HUES48 (cell line): ENCODE measurements around the gene DPM2.

Experiments used
- H3K27ac ChIP-seq: one replicate; pipeline ENCODE4 v1.7.0; 2013; ENCODE audit warnings: low read depth, low read length, inconsistent platforms
- H3K27me3 ChIP-seq: 2 replicates; pipeline ENCODE4 v1.6.1; 2013; ENCODE audit warnings: mild to moderate bottlenecking, low read length; ENCODE audit not compliant: control insufficient read depth, insufficient read depth
- H3K36me3 ChIP-seq: 2 replicates; pipeline ENCODE4 v1.6.1; 2013; ENCODE audit warnings: low read length; ENCODE audit not compliant: control insufficient read depth, insufficient read depth
- H3K4me1 ChIP-seq: 2 replicates; pipeline ENCODE4 v1.6.1; 2013; ENCODE audit warnings: mild to moderate bottlenecking, low read length; ENCODE audit not compliant: control insufficient read depth, insufficient read depth
- H3K4me3 ChIP-seq: 2 replicates; pipeline ENCODE4 v1.5.1; 2013; ENCODE audit warnings: mild to moderate bottlenecking, low read depth, low read length
- H3K9ac ChIP-seq: 2 replicates; pipeline ENCODE4 v1.6.1; 2013; ENCODE audit warnings: mild to moderate bottlenecking, low read depth, low read length, moderate library complexity
- H3K9me3 ChIP-seq: 2 replicates; pipeline ENCODE4 v1.6.1; 2013; ENCODE audit warnings: low read length; ENCODE audit not compliant: control insufficient read depth, insufficient read depth

DPM2 gene

DNA sequence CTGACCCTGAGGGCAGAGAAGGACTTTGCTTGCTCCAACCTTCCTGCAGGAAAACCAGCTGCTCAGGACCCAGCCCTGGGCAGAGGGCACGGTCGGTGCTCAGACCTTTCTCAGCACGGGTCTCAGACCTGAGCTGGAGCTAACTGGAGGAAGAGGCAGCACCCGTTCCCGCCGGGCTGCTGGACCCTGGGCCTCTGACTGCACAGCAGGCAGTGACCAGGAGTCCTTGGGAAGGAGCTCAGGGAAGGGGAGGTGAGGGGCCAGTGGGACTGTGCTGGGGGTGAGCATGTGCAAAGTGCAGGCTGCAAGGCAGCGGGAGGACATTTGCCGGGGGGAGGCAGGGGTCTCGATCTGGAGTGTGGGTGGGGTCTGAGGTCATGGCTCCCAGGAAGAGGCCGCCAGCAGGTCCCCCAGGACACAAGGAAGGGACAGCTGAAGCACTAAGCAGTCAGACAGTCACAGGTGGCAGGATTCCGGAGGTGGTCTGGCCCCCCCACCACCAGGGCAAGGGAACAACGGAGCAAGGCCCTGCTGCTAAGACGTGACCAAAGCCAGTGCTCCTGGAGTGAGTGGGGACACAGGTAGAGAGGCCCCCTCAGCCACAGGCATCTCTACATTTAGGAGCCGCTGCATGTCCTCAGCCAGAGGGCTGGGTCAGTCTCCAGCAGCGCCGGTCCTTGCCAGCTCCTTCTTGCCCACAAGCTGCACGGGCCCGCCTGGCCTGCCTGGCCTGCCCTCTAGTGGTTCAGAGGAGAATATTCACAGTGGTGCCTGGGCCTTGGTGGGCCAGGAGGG is 4.8 kb upstream of the DPM2 start:
- Histone ChIP-seq H3K4me3 (no peak overlapping the region), H3K36me3 (peaks cover 50% of the 10 kb centered on the region), H3K9ac (no peak overlapping the region), H3K4me1 (peaks cover 14% of the 10 kb centered on the region), H3K27me3 (no peaks in the 10 kb centered on the region), H3K9me3 (no peaks in the 10 kb centered on the region), H3K27ac (no peak overlapping the region)

DNA sequence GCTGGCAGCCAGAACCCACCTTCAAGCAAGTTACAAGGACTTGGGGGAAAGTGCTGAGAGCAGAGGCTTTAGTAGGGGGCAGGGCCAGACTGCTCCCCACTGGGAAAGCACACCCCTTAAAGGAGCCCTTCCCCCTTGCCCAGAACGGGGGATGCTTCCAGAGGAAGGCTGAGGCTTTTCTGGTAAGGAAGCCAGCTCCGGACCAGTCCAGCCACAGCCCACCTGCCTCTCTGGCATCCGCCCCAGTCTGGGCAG is 4.2 kb upstream of the DPM2 start:
- peaks cover 48% of the 10 kb centered on the region for H3K36me3 ChIP-seq

DNA sequence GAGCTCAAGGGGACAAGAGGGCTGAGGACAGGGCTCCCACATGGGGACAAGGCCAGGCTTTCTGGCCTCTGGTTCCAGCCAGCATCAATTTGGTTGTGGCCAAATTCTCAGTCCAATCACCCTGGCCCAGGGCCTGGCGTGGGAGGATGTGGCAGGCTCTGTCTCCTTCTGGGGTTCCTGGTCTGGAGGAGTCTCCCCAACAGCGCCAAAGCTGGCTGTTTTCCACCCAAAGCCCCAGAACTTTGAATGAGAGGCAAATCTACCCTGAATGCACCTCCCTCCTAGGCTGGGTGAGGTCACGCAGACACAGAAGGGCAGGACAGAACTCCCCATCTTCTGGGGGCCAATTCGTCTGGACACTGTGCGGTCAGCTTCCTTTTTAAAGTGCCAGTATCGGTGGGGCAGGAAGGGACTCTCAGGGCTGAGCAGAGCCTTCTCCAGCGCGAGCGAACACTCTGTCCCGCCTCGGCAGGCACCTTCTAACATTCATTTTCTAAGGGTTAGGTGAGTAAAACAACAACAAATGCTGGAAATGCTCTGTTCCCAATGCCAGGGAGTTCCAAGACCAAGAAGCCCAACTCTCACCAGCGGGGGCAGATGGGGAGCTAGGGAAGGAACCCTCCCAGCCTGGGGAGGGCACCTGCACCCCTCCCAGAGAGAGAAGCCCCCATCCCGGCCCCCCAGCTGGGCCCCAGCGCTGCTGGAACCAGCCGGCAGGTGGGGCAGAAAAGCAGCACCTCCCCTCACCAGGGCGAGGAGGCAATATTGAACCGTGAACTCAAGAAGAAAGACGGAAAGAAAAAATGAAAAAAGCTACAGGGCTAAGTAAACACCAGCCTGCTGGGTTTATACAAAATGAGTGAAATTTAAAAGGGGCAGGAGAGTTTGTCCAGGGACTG is 3.7 kb upstream of the DPM2 start:
- no peak overlapping the region for H3K27ac ChIP-seq
- no peak overlapping the region for H3K4me3 ChIP-seq
- no peaks in the 10 kb centered on the region for H3K27me3 ChIP-seq
- H3K9ac ChIP-seq: no peak overlapping the region
- H3K9me3 ChIP-seq: no peaks in the 10 kb centered on the region
- peaks cover 19% of the 10 kb centered on the region for H3K4me1 ChIP-seq
- H3K36me3 ChIP-seq: peaks cover 48% of the 10 kb centered on the region

More for the DNA sequence above, 4.2 kb upstream of the DPM2 start:
- H3K27me3 ChIP-seq: no peaks in the 10 kb centered on the region
- H3K4me3 ChIP-seq: no peak overlapping the region
- no peak overlapping the region for H3K9ac ChIP-seq
- H3K27ac ChIP-seq: no peak overlapping the region
- peaks cover 14% of the 10 kb centered on the region for H3K4me1 ChIP-seq
- H3K9me3 ChIP-seq: no peaks in the 10 kb centered on the region

GRCh38 chr9:127940593-127940992 is 2.9 kb upstream of the DPM2 start:
- H3K4me1 ChIP-seq: peaks cover 19% of the 10 kb centered on the region
- no peak overlapping the region for H3K9ac ChIP-seq
- no peaks in the 10 kb centered on the region for H3K27me3 ChIP-seq
- H3K9me3 ChIP-seq: no peaks in the 10 kb centered on the region
- peaks cover 52% of the 10 kb centered on the region for H3K36me3 ChIP-seq
- H3K4me3 ChIP-seq: no peak overlapping the region
- H3K27ac ChIP-seq: no peak overlapping the region

DNA sequence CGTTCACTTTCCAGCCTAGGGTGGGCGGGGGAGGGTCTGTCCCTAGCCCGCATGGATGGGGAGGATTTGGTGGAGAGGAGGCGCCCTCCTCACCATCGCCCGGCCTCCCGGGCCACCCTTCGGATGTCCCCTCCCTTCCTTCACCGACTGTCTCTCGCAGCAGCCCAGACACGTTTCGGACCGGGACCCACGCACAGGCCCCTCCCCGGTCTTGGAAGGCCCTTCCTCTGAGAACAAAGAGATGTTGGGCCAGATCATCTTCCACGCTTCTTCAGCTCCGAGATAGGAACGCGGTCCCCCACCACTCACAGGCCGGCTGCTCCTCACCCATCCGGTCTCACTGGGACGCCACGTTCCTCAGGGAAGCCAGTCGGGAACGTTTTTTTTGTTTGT is 640 bp upstream of the DPM2 start:
- Histone ChIP-seq H3K4me3 (peak overlapping the region; percentile 89), H3K4me1 (peaks cover 11% of the 10 kb centered on the region), H3K9ac (peak overlapping the region; percentile 59), H3K36me3 (peaks cover 38% of the 10 kb centered on the region), H3K27me3 (no peaks in the 10 kb centered on the region), H3K27ac (peak overlapping the region; percentile 32), H3K9me3 (no peaks in the 10 kb centered on the region)

- Histone ChIP-seq H3K9me3 (no peaks in the 10 kb centered on the region), H3K27me3 (no peaks in the 10 kb centered on the region), H3K36me3 (peaks cover 27% of the 10 kb centered on the region), H3K27ac (no peak overlapping the region), H3K9ac (peak overlapping the region; percentile 71), H3K4me1 (peaks cover 6% of the 10 kb centered on the region), H3K4me3 (peak overlapping the region; percentile 89)
Observed at GRCh38 chr9:127937056-127937387, 632 bp downstream of the DPM2 start.

DNA sequence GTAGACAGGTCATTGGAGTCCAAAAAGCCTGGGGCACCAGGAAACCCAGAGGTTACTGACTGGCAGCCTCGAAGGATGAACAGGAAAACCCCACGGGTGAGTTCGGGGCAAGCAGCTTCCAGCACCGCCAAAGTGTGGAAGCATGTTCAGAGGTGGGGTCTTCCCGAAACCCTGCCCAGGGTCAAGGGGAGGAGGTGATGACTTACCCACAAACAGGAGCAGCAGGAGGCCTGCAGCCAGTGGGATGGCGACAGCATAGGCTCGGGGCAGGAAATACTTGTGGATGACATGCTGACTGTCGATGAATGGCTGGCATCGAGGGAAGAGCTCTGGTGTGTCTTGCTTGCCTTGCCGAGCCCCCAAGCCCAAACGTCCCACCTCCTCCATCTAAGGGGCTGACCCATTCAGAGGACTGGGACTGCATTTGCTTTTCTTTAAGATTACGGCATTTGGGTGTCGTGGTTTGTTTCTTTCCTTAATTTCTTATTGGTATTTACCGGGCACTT is 1.3 kb downstream of the DPM2 start:
- no peaks in the 10 kb centered on the region for H3K9me3 ChIP-seq
- H3K27ac ChIP-seq: no peak overlapping the region
- peak overlapping the region; percentile 89 for H3K4me3 ChIP-seq
- H3K4me1 ChIP-seq: peaks cover 9% of the 10 kb centered on the region
- H3K9ac ChIP-seq: no peak overlapping the region
- peaks cover 23% of the 10 kb centered on the region; the same call in 1 of the 2 replicates for H3K36me3 ChIP-seq
- H3K27me3 ChIP-seq: no peaks in the 10 kb centered on the region

- no peak overlapping the region for H3K4me3 ChIP-seq
- H3K27me3 ChIP-seq: no peaks in the 10 kb centered on the region
- H3K27ac ChIP-seq: no peak overlapping the region
- H3K36me3 ChIP-seq: peaks cover 18% of the 10 kb centered on the region; the same call in 1 of the 2 replicates
- no peaks in the 10 kb centered on the region for H3K9me3 ChIP-seq
- H3K9ac ChIP-seq: no peak overlapping the region
- H3K4me1 ChIP-seq: peaks cover 15% of the 10 kb centered on the region
Observed at GRCh38 chr9:127935765-127936221, 1.9 kb downstream of the DPM2 start.

DNA sequence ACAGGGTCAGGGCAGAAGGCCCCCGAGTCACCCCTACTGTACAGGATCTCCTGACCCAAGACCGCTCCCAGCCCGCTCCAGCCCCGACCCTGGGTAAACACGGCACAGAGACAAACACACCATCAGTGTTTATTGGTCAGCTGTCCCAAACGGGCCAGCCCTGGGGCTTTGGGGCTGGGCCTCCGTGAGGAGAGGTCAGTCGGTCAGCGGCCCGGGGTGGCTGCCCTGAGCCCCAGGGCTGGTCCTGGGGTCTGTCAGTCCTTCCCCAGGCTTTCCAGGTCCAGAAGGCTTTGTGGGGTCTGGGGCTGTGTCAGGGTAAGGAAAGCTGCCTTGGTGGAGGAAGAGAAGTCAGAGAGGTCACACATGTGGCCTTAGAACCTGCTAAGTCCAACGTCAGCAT is 2.7 kb downstream of the DPM2 start:
- Histone ChIP-seq H3K9me3 (no peaks in the 10 kb centered on the region), H3K27ac (no peak overlapping the region), H3K4me1 (peaks cover 16% of the 10 kb centered on the region), H3K36me3 (peaks cover 14% of the 10 kb centered on the region; the same call in 1 of the 2 replicates), H3K9ac (no peak overlapping the region), H3K4me3 (no peak overlapping the region), H3K27me3 (no peaks in the 10 kb centered on the region)

DNA sequence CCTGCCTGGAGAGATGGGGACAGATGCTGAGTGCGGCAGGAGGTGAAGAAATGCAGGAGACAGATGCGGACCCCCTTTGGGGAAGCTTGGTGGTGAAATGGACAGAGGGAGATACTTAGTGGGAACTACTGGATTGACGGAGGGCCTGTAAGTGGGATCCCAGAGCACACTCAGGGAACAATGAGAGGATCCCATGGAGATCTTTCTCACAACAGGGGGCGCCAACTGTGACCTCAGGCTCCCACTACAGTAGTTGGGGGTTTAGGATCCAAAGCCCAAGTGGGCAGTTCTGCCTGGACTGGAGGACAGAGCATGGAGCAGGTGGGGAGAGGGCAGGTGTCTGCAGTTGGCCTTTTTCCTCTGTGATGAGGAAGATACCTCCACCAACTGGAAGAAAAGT is 3.4 kb downstream of the DPM2 start:
- Histone ChIP-seq H3K9ac (no peak overlapping the region), H3K27me3 (peaks cover 5% of the 10 kb centered on the region), H3K9me3 (no peaks in the 10 kb centered on the region), H3K27ac (no peak overlapping the region), H3K36me3 (peaks cover 11% of the 10 kb centered on the region; the same call in 1 of the 2 replicates), H3K4me1 (peaks cover 19% of the 10 kb centered on the region), H3K4me3 (no peak overlapping the region)
